ENCODE measurements around the gene RASGRF2.

RASGRF2 gene

GRCh38 chr5:81156732-81157131 lies 196.6 kb downstream of the RASGRF2 start:
- no peak for DNase-seq (ENCODE audit: extremely low spot score)

GRCh38 chr5:81161012-81161601 lies 200.9 kb downstream of the RASGRF2 start:
- ChIA-PET CTCF (no interaction called here), POLR2A (no interaction called here)
- TF ChIP-seq CTBP1 (IDR thresholded peaks at IDR 0.05; ENCODE audit: borderline replicate concordance) (no peak), BHLHE40 (IDR thresholded peaks at IDR 0.05; ENCODE audit: borderline replicate concordance) (no peak), PKNOX1 (IDR thresholded peaks at IDR 0.05) (no peak), FOXK2 (IDR thresholded peaks at IDR 0.05) (no peak), HDGF (IDR thresholded peaks at IDR 0.05; ENCODE audit: borderline replicate concordance) (no peak), ZNF384 (IDR thresholded peaks at IDR 0.05) (no peak), LEF1 (IDR thresholded peaks at IDR 0.05; ENCODE audit: borderline replicate concordance) (no peak), ARNT (IDR thresholded peaks at IDR 0.05) (no peak), SP1 (IDR thresholded peaks at IDR 0.05) (no peak), FOXM1 (IDR thresholded peaks at IDR 0.05; ENCODE audit: borderline replicate concordance) (no peak)
- DNase-seq (ENCODE audit: extremely low spot score): no peak

More at GRCh38 chr5:81156732-81157131, 196.6 kb downstream of the RASGRF2 start:
- TF ChIP-seq FOXA1 (IDR thresholded peaks at IDR 0.05) (no peak), SUZ12 (IDR thresholded peaks at IDR 0.05) (no peak), ELF4 (IDR thresholded peaks at IDR 0.05) (no peak), SP1 (IDR thresholded peaks at IDR 0.05) (no peak), LEF1 (IDR thresholded peaks at IDR 0.05; ENCODE audit: borderline replicate concordance) (no peak)
- CTCF ChIA-PET: no interaction called here
- POLR2A ChIA-PET: no interaction called here

GRCh38 chr5:81162501-81162900 lies 202.3 kb downstream of the RASGRF2 start:
- CTCF ChIA-PET: no interaction called here
- TF ChIP-seq FOXA1 (IDR thresholded peaks at IDR 0.05): no peak
- TF ChIP-seq FOXM1 (IDR thresholded peaks at IDR 0.05; ENCODE audit: borderline replicate concordance): no peak
- TF ChIP-seq TARDBP (IDR thresholded peaks at IDR 0.05): no peak
- TF ChIP-seq BHLHE40 (IDR thresholded peaks at IDR 0.05; ENCODE audit: borderline replicate concordance): no peak
- TF ChIP-seq FOXK2 (IDR thresholded peaks at IDR 0.05): no peak
- no peak for TF ChIP-seq CTBP1 (IDR thresholded peaks at IDR 0.05; ENCODE audit: borderline replicate concordance)
- no peak for TF ChIP-seq ZNF384 (IDR thresholded peaks at IDR 0.05)
- no peak for TF ChIP-seq ARNT (IDR thresholded peaks at IDR 0.05)
- POLR2A ChIA-PET: no interaction called here
- no peak for DNase-seq (ENCODE audit: extremely low spot score)

GRCh38 chr5:81163651-81164050 lies 203.5 kb downstream of the RASGRF2 start:
- no peak for TF ChIP-seq FOXK2 (IDR thresholded peaks at IDR 0.05)
- no peak for TF ChIP-seq ELF4 (IDR thresholded peaks at IDR 0.05)
- no peak for TF ChIP-seq TARDBP (IDR thresholded peaks at IDR 0.05)
- TF ChIP-seq FOXA1 (IDR thresholded peaks at IDR 0.05): no peak
- ChIA-PET POLR2A (no interaction called here), CTCF (no interaction called here)
- no peak for DNase-seq (ENCODE audit: extremely low spot score)

GRCh38 chr5:81164476-81164875 lies 204.3 kb downstream of the RASGRF2 start:
- POLR2A ChIA-PET: no interaction called here
- CTCF ChIA-PET: interaction anchor here (1.0 kb wide), 1 partner anchor 453 kb away, joined by 3 read pairs; no protein-coding TSS in a partner anchor
- TF ChIP-seq LEF1 (IDR thresholded peaks at IDR 0.05; ENCODE audit: borderline replicate concordance) (no peak), PKNOX1 (IDR thresholded peaks at IDR 0.05) (no peak), NFRKB (IDR thresholded peaks at IDR 0.05) (no peak), FOXK2 (IDR thresholded peaks at IDR 0.05) (no peak), ZNF384 (IDR thresholded peaks at IDR 0.05) (no peak), CTBP1 (IDR thresholded peaks at IDR 0.05; ENCODE audit: borderline replicate concordance) (no peak), L3MBTL2 (conservative IDR thresholded peaks at IDR 0.05) (no peak), BHLHE40 (IDR thresholded peaks at IDR 0.05; ENCODE audit: borderline replicate concordance) (no peak), FOXM1 (IDR thresholded peaks at IDR 0.05; ENCODE audit: borderline replicate concordance) (no peak), ARNT (IDR thresholded peaks at IDR 0.05) (no peak), ELF4 (IDR thresholded peaks at IDR 0.05) (no peak), SUZ12 (IDR thresholded peaks at IDR 0.05) (no peak), TARDBP (IDR thresholded peaks at IDR 0.05) (no peak), HDGF (IDR thresholded peaks at IDR 0.05; ENCODE audit: borderline replicate concordance) (no peak), FOXA1 (IDR thresholded peaks at IDR 0.05) (no peak), SP1 (IDR thresholded peaks at IDR 0.05) (no peak)
- DNase-seq (ENCODE audit: extremely low spot score): no peak

GRCh38 chr5:81164936-81165335 lies 204.8 kb downstream of the RASGRF2 start:
- DNase-seq (ENCODE audit: extremely low spot score): no peak
- ChIA-PET CTCF (interaction anchor here (1.0 kb wide), 1 partner anchor 453 kb away, joined by 3 read pairs; no protein-coding TSS in a partner anchor), POLR2A (no interaction called here)
- TF ChIP-seq NFRKB (IDR thresholded peaks at IDR 0.05) (no peak), FOXK2 (IDR thresholded peaks at IDR 0.05) (no peak), TARDBP (IDR thresholded peaks at IDR 0.05) (no peak), CTBP1 (IDR thresholded peaks at IDR 0.05; ENCODE audit: borderline replicate concordance) (no peak), BHLHE40 (IDR thresholded peaks at IDR 0.05; ENCODE audit: borderline replicate concordance) (no peak), SP1 (IDR thresholded peaks at IDR 0.05) (no peak), PKNOX1 (IDR thresholded peaks at IDR 0.05) (no peak), L3MBTL2 (conservative IDR thresholded peaks at IDR 0.05) (no peak), ELF4 (IDR thresholded peaks at IDR 0.05) (no peak), SUZ12 (IDR thresholded peaks at IDR 0.05) (no peak), ARNT (IDR thresholded peaks at IDR 0.05) (no peak), FOXA1 (IDR thresholded peaks at IDR 0.05) (no peak), ZNF384 (IDR thresholded peaks at IDR 0.05) (no peak), LEF1 (IDR thresholded peaks at IDR 0.05; ENCODE audit: borderline replicate concordance) (no peak)

Measured in HEK293T (cell line).